ENCODE data around the gene SMARCD2. TPM values are rescaled to one million over a fixed set of nuclear protein-coding genes. Genes with fewer than 3 reads are reported as not detected.

Gene SMARCD2
- total RNA-seq, 6 experiments from 2014 or later = 45.9 to 53.5 (median 48.7) TPM

DNA sequence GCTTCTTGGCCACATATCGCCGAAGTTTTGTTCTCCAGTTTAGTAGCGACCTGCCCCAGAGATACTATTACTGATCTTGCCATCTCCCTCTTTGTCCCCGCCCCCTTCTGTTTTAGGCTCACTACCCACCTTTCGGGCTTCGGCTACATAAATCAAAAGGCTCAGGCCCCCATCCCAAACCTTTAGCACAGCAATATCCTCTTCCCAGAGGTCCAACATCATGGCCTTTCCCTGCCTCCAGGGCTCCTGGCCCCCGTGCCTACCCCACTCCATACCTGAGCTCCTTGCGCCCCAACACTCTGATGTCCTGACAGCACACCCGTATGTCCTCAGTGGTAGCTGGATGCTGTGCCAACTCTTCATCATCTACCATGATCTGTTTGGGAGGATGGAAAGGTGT, 18.1 kb downstream of the SMARCD2 start:
- Mint-ChIP-seq H3K4me1 (ENCODE audit: low read depth) (peaks cover 40% of the 10 kb centered on the region), H3K36me3 (ENCODE audit: low read depth) (peaks cover 73% of the 10 kb centered on the region), H3K4me3 (peak overlapping the region; percentile 30; the same call in 1 of the 2 replicates), H3K27me3 (ENCODE audit: insufficient read depth) (peaks cover 14% of the 10 kb centered on the region), H3K27ac (peak overlapping the region; percentile 25), H3K9me3 (no peaks in the 10 kb centered on the region; the same call in 1 of the 2 replicates)
- DNase-seq = no peak
- TF ChIP-seq, protein P1, sequence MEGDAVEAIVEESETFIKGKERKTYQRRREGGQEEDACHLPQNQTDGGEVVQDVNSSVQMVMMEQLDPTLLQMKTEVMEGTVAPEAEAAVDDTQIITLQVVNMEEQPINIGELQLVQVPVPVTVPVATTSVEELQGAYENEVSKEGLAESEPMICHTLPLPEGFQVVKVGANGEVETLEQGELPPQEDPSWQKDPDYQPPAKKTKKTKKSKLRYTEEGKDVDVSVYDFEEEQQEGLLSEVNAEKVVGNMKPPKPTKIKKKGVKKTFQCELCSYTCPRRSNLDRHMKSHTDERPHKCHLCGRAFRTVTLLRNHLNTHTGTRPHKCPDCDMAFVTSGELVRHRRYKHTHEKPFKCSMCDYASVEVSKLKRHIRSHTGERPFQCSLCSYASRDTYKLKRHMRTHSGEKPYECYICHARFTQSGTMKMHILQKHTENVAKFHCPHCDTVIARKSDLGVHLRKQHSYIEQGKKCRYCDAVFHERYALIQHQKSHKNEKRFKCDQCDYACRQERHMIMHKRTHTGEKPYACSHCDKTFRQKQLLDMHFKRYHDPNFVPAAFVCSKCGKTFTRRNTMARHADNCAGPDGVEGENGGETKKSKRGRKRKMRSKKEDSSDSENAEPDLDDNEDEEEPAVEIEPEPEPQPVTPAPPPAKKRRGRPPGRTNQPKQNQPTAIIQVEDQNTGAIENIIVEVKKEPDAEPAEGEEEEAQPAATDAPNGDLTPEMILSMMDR (IDR thresholded peaks at IDR 0.05) = no peak

DNA sequence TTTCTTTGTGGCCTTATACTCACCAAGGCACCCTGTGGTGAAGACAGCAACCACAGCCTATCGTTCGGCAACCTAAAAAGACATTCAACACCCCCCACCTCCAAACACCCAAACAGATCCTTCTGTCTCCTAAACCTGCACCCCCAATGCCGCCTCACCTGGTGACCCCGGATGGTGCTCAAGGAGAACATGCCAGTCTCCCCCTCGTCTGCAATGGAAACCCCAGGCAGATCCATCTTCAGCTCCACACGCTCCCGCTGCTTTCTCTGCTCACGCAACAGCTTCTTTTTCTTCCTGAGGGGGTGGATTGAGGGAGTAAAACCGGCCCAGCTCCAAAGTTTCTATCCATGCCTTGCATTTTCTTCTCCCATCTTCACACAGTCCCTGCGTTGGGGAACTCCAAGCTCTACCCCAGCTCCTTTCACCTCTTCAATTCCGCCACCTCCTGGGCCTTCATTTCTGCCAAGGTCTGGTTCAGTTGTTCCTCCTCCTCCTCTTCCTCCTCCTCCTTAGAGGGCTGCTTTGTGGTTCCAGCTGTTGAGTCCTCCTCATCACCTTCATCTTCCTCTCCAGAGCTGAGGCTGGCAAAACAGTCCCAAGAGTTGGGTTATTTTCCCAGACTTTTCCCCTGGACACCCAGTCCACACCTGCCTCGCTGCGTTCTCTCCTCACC, 18.7 kb downstream of the SMARCD2 start:
- Mint-ChIP-seq H3K27ac (peak overlapping the region; percentile 31), H3K27me3 (ENCODE audit: insufficient read depth) (peaks cover 14% of the 10 kb centered on the region), H3K4me3 (peak overlapping the region; percentile 23; the same call in 1 of the 2 replicates), H3K36me3 (ENCODE audit: low read depth) (peaks cover 77% of the 10 kb centered on the region), H3K4me1 (ENCODE audit: low read depth) (peaks cover 34% of the 10 kb centered on the region), H3K9me3 (no peaks in the 10 kb centered on the region; the same call in 1 of the 2 replicates)
- TF ChIP-seq, protein P1 (IDR thresholded peaks at IDR 0.05) = no peak
- no peak for DNase-seq

DNA sequence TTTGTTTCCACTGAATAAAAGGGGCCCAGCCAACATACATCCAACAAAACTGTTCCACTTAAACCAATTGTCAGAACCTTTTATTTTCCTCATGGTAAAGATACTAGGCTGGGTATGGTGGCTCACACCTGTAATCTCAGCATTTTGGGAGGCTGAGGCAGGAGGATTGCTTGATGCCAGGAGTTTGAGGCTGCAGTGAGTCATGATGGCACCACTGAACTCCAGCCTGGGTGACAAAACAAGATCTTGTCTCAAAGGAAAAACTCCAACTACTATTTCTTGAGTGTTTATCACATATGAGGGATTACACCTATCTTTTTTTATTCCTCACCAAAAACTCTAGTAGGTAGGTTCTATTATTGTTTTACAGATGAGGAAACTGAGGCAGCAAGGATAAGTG, 19.9 kb downstream of the SMARCD2 start:
- peaks cover 80% of the 10 kb centered on the region for H3K36me3 Mint-ChIP-seq (ENCODE audit: low read depth)
- no peak overlapping the region for H3K4me3 Mint-ChIP-seq
- H3K4me1 Mint-ChIP-seq (ENCODE audit: low read depth) = peaks cover 24% of the 10 kb centered on the region
- H3K9me3 Mint-ChIP-seq = no peaks in the 10 kb centered on the region; the same call in 1 of the 2 replicates
- TF ChIP-seq, protein P1 (IDR thresholded peaks at IDR 0.05) = no peak
- peaks cover 14% of the 10 kb centered on the region for H3K27me3 Mint-ChIP-seq (ENCODE audit: insufficient read depth)
- no peak for DNase-seq
- 0 out of 2 replicates have a peak overlapping the region, but pooled peaks have one; percentile 12 for H3K27ac Mint-ChIP-seq

DNA sequence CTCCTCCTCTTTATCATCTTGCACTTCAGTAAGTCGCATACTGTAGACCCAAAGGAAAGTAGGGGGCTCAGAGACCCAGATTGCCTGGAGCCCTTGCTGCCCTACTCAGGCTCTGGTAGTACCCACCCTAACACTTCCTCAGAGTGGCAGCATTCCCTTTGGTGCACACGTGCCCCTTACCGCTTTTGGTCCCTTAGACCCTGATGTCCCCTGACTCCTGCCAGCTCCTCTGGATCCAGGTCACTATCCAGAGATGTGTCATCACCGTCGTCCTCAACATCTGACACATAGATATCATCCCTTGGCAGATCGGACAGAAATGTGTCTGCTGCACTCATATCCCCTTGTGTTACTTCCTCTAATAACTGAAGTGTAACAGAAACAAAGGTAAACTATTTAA, 20.7 kb downstream of the SMARCD2 start:
- Mint-ChIP-seq H3K4me1 (ENCODE audit: low read depth) (peaks cover 27% of the 10 kb centered on the region), H3K27ac (no peak overlapping the region), H3K36me3 (ENCODE audit: low read depth) (peaks cover 82% of the 10 kb centered on the region), H3K9me3 (no peaks in the 10 kb centered on the region; the same call in 1 of the 2 replicates), H3K4me3 (no peak overlapping the region), H3K27me3 (ENCODE audit: insufficient read depth) (peaks cover 8% of the 10 kb centered on the region)
- TF ChIP-seq, protein P1 (IDR thresholded peaks at IDR 0.05) = no peak
- DNase-seq = no peak

DNA sequence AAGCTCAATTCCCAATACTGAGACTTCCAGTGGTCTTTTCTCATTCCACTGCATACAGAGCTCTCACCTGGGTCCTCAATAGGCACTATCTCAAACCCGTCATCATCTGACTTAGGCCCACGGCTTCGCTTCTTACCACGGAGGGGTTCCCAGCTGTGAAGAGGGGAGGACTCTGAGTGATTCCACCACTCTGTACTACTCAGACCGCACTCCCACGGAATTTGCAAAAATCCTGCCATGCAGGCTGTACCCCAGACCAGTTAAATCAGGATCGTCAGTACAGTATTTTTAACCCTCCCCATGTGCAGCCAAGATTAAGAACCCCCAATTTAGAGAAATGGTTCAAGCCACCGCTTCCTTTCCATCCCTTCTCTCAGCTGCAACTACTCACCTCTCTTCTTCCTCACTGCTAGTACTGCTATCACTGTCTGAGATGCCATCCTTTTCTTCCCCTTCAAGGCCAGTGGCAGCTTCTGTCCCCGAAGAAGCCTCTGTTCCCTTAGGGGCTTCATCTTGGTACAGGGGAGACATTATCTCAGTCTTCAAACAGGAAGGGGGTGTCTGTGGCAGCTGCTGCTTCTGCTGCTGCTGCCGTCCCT, 21.4 kb downstream of the SMARCD2 start:
- H3K27me3 Mint-ChIP-seq (ENCODE audit: insufficient read depth) = peaks cover 8% of the 10 kb centered on the region
- H3K4me1 Mint-ChIP-seq (ENCODE audit: low read depth) = peaks cover 31% of the 10 kb centered on the region
- no peak overlapping the region for H3K27ac Mint-ChIP-seq
- no peaks in the 10 kb centered on the region; the same call in 1 of the 2 replicates for H3K9me3 Mint-ChIP-seq
- no peak overlapping the region for H3K4me3 Mint-ChIP-seq
- TF ChIP-seq, protein P1 (IDR thresholded peaks at IDR 0.05) = no peak
- no peak for DNase-seq
- H3K36me3 Mint-ChIP-seq (ENCODE audit: low read depth) = peaks cover 78% of the 10 kb centered on the region
